ENCODE measurements around the gene PSORS1C2. TPM values are rescaled to one million over a fixed set of nuclear protein-coding genes. Genes with fewer than 3 reads are reported as not detected.

Gene PSORS1C2
- total RNA-seq, 1 donor from 2014 or later = not detected

DNA sequence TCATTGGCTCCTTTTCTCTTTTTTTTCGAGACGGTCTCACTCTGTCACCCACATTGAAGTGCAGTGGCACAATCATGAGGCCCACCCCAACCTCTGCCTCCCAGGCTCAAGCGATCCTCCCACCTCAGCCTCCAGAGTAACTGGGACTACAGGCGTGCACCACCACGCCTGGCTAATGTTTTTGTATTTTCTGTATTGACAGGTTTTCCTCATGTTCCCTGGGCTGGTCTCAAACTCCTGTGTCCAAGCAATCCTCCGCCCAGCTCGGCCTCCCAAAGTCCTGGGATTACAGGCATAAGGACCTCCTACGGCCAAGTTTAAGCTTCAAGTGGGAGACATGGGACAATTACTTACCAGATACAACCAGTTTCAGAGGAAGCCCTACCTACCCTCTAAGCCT lies 41.0 kb upstream of the PSORS1C2 start:
- Mint-ChIP-seq H3K4me1 (ENCODE audit: unreplicated experiment) (no peaks in the 10 kb centered on the region), H3K9me3 (no peaks in the 10 kb centered on the region)
- TF ChIP-seq, protein P1, sequence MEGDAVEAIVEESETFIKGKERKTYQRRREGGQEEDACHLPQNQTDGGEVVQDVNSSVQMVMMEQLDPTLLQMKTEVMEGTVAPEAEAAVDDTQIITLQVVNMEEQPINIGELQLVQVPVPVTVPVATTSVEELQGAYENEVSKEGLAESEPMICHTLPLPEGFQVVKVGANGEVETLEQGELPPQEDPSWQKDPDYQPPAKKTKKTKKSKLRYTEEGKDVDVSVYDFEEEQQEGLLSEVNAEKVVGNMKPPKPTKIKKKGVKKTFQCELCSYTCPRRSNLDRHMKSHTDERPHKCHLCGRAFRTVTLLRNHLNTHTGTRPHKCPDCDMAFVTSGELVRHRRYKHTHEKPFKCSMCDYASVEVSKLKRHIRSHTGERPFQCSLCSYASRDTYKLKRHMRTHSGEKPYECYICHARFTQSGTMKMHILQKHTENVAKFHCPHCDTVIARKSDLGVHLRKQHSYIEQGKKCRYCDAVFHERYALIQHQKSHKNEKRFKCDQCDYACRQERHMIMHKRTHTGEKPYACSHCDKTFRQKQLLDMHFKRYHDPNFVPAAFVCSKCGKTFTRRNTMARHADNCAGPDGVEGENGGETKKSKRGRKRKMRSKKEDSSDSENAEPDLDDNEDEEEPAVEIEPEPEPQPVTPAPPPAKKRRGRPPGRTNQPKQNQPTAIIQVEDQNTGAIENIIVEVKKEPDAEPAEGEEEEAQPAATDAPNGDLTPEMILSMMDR (conservative IDR thresholded peaks at IDR 0.05) = no peak

DNA sequence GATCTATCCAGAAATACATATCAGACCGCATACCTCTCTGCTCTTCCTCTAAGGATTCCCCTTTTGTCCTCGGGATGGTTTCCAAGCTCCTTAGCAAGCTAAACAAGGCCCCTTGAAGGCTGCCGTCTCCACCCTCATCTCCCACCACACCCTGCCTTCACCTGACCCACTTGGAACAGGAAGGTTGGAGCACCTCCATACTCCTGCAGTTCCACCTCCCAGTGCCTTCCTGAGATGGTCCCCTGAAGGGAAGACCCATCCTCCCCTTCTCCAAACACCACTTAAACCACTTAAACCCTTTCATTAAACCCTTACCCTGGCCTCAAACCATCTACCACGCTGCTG lies 40.1 kb upstream of the PSORS1C2 start:
- Mint-ChIP-seq H3K9me3 (no peaks in the 10 kb centered on the region), H3K36me3 (no peaks in the 10 kb centered on the region), H3K27me3 (peaks cover 16% of the 10 kb centered on the region), H3K4me1 (ENCODE audit: unreplicated experiment) (no peaks in the 10 kb centered on the region), H3K4me3 (no peak overlapping the region), H3K27ac (no peak overlapping the region)
- TF ChIP-seq, protein P1 (conservative IDR thresholded peaks at IDR 0.05) = no peak
- no peak for DNase-seq (ENCODE audit: extremely low spot score, unreplicated experiment)

More for the DNA sequence above, 41.0 kb upstream of the PSORS1C2 start:
- H3K27me3 Mint-ChIP-seq = peaks cover 16% of the 10 kb centered on the region
- no peak overlapping the region for H3K4me3 Mint-ChIP-seq
- no peak for DNase-seq (ENCODE audit: extremely low spot score, unreplicated experiment)
- H3K36me3 Mint-ChIP-seq = no peaks in the 10 kb centered on the region
- no peak overlapping the region for H3K27ac Mint-ChIP-seq

DNA sequence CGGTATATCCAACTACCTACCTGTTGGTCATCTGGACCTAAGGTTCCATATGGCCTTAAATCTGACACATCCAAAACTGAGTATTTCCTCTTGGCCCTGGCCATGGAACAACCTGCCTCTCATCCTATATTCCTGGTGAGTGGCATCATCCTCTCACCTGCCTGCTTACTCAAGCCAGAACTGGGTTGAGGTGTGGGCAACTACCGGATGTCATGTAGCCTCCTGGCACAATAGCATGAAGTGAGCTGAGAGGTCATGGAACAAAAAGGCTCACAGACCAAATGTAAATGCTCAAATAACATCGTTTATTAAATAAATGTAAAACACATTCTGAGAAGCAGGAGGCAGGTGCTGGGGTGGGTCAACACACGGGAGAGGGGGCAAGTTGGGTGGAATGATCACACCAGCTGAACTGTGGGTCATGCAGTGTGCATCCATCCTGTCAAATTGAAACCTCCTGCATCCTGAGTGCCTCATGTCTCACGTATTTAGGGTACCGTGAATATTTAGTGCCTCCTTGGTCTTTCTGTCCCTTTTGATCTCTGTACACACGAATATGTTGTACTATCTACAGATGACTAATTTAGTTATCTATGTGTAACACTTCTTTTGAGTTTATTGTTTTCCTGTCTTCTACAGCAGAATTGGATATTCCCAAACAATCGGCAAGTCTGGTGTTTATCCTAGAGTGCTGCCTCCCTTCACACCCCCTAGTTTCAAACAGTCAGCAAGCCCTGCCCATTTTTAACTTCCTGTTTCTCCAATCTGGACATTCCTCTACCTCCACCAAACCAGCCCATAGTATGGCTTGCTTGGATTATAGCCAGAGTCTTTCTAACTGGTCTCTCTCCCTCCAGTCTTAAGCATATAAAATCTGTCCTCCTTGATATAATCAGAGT lies 39.5 kb upstream of the PSORS1C2 start:
- no peaks in the 10 kb centered on the region for H3K9me3 Mint-ChIP-seq
- H3K27me3 Mint-ChIP-seq = peaks cover 13% of the 10 kb centered on the region
- no peaks in the 10 kb centered on the region for H3K36me3 Mint-ChIP-seq
- TF ChIP-seq, protein P1 (conservative IDR thresholded peaks at IDR 0.05) = no peak
- no peak for DNase-seq (ENCODE audit: extremely low spot score, unreplicated experiment)
- H3K4me1 Mint-ChIP-seq (ENCODE audit: unreplicated experiment) = no peaks in the 10 kb centered on the region
- no peak overlapping the region for H3K4me3 Mint-ChIP-seq
- H3K27ac Mint-ChIP-seq = no peak overlapping the region

DNA sequence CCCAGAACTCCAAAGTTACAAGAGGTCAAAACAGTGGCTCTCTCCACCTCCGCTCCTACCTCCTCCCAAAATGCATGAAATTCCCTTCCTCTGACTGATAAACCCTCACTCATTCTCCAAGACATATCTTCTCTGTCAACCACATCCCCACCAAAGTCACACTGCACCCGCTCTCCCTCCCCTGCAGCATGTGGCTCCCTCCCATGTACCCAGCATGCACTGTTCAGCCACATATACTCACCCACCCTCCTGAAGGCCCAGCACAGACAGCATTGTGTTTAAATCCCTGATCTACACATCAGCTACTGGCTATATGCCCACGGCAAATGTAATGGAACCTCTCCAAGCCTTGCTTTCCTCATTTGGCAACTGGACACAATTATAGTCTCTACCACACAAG lies 37.1 kb upstream of the PSORS1C2 start:
- H3K36me3 Mint-ChIP-seq = no peaks in the 10 kb centered on the region
- H3K4me3 Mint-ChIP-seq = no peak overlapping the region
- TF ChIP-seq, protein P1 (conservative IDR thresholded peaks at IDR 0.05) = no peak
- peaks cover 9% of the 10 kb centered on the region for H3K4me1 Mint-ChIP-seq (ENCODE audit: unreplicated experiment)
- no peaks in the 10 kb centered on the region for H3K9me3 Mint-ChIP-seq
- no peak overlapping the region for H3K27ac Mint-ChIP-seq
- peaks cover 20% of the 10 kb centered on the region for H3K27me3 Mint-ChIP-seq
- DNase-seq (ENCODE audit: extremely low spot score, unreplicated experiment) = no peak

DNA sequence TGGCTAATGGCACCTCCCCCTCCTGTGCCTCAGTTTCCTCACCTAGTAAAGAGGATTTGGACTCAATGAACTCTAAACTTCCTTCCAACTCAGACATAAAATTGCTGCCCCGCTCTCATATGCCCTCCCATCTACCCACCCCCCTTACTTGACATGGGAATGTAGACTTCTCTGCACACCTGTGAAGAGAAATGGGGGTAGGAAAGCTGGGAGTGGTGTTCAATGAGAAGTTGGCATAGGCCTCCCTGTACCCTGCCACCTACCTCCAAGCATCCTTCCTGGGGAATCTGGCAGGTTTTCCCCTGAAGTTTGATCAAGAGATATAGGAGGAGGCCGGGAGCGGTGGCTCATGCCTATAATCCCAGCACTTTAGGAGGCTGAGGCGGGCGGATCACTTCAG lies 35.5 kb upstream of the PSORS1C2 start:
- Mint-ChIP-seq H3K9me3 (no peaks in the 10 kb centered on the region), H3K27ac (no peak overlapping the region), H3K27me3 (peaks cover 24% of the 10 kb centered on the region), H3K4me1 (ENCODE audit: unreplicated experiment) (peaks cover 10% of the 10 kb centered on the region), H3K36me3 (no peaks in the 10 kb centered on the region), H3K4me3 (no peak overlapping the region)
- TF ChIP-seq, protein P1 (conservative IDR thresholded peaks at IDR 0.05) = no peak
- no peak for DNase-seq (ENCODE audit: extremely low spot score, unreplicated experiment)

Data from type B pancreatic cell (in vitro differentiated cells).